HCT116 (cell line): ENCODE data around the gene GDAP1L1. TPM values are rescaled to one million over a fixed set of nuclear protein-coding genes. Genes with fewer than 3 reads are reported as not detected.

Source experiments
- ATAC-seq: fragments of 200-7000 bp; cut with Tn5 transposase; 2 replicates; pipeline ENCODE4 v1.9.1; 2020; ENCODE audit warnings: mild to moderate bottlenecking, moderate library complexity
- BruUV-seq: library from RNA; stranded (reverse); fragments of 400-500 nt; replicated peaks from 2 replicates; lab custom pipeline; 2021; lab: Mats Ljungman, UMichigan
- CTCF ChIA-PET: fragments of 300-600 bp; sonication (Branson Sonifier 250); formaldehyde crosslinking; loops from one replicate; lab custom pipeline; 2021; ENCODE audit warnings: antibody characterized with exemption; lab: Charles Lee
- POLR2A ChIA-PET: fragments of 300-600, 350-600 bp; sonication (Branson Sonifier 250); formaldehyde crosslinking; loops from one replicate; lab custom pipeline; 2021; ENCODE audit warnings: antibody characterized with exemption; lab: Charles Lee
- RAD21 ChIA-PET, 2 experiments: fragments of 300-600 bp; sonication (Branson Sonifier 250); formaldehyde crosslinking; loops; one replicate each; lab custom pipeline; 2023; ENCODE audit warnings: low total read pairs in 2 of 2; ENCODE audit not compliant: uncharacterized antibody in 2 of 2, unreplicated experiment in 2 of 2, low non-redundant PET in 1 of 2; lab: Charles Lee
- DNase-seq: peaks from one replicate; pipeline ENCODE4 v3.0.0-alpha.2; 2010; ENCODE audit warnings: low read depth, low spot score
- H2AFZ ChIP-seq: fragments of 200-600 bp; shearing (Covaris generic), sonication (generic); 2 replicates; pipeline ENCODE4 v1.6.1; 2017; ENCODE audit warnings: low read depth, mixed run types, mixed read lengths, antibody characterized with exemption, low read length; ENCODE audit not compliant: poor library complexity, severe bottlenecking
- H3K27ac ChIP-seq: 2 replicates; pipeline ENCODE4 v1.5.1; 2012; ENCODE audit warnings: low read depth, low read length
- H3K27me3 ChIP-seq: fragments of 200-600 bp; sonication (generic); 2 replicates; pipeline ENCODE4 v1.6.1; 2016; ENCODE audit warnings: mixed run types, low read length, mixed read lengths; ENCODE audit not compliant: insufficient read depth
- H3K36me3 ChIP-seq, 2 experiments: fragments of 200-500 bp in 1 of 2; fragments of 200-600 bp in 1 of 2; sonication (Bioruptor generic) in 1 of 2; sonication (generic) in 1 of 2; 2 replicates each; pipeline versions ENCODE4 v1.5.1 to v1.6.1; 2014 to 2016; ENCODE audit warnings: low read length in 2 of 2, inconsistent platforms in 1 of 2, mixed read lengths in 1 of 2, mixed run types in 1 of 2; ENCODE audit not compliant: insufficient read depth in 2 of 2, control insufficient read depth in 1 of 2
- H3K4me1 ChIP-seq, 2 experiments: fragments of 200-600 bp in 1 of 2; sonication (generic) in 1 of 2; 2 replicates each; pipeline versions ENCODE4 v1.5.1 to v1.6.1; 2012 to 2017; ENCODE audit warnings: low read length in 2 of 2, inconsistent platforms in 1 of 2, mild to moderate bottlenecking in 1 of 2, mixed read lengths in 1 of 2, mixed run types in 1 of 2, moderate library complexity in 1 of 2; ENCODE audit not compliant: insufficient read depth in 2 of 2, control insufficient read depth in 1 of 2
- H3K4me2 ChIP-seq: fragments of 200-600 bp; sonication (generic); 2 replicates; pipeline ENCODE4 v1.6.1; 2017; ENCODE audit warnings: mixed run types, low read length, mixed read lengths
- H3K4me3 ChIP-seq, 2 experiments: fragments of 200-600 bp in 1 of 2; sonication (generic) in 1 of 2; replicated peaks in 1 of 2; 2 replicates each; pipeline ENCODE4 v1.5.1; 2011 to 2016; ENCODE audit warnings: low read length in 2 of 2, control low read depth in 1 of 2, low read depth in 1 of 2, mild to moderate bottlenecking in 1 of 2, mixed read lengths in 1 of 2, mixed run types in 1 of 2
- H3K79me2 ChIP-seq: fragments of 200-600 bp; sonication (generic); 2 replicates; pipeline ENCODE4 v1.6.1; 2017; ENCODE audit warnings: mild to moderate bottlenecking, mixed run types, low read length, moderate library complexity, mixed read lengths; ENCODE audit not compliant: insufficient read depth
- H3K9ac ChIP-seq: fragments of 200-600 bp; sonication (generic); 2 replicates; pipeline ENCODE4 v1.6.1; 2016; ENCODE audit warnings: low read length, mixed read lengths
- H3K9me2 ChIP-seq: fragments of 200-600 bp; sonication (generic), shearing (Covaris generic); 2 replicates; pipeline ENCODE4 v1.6.1; 2017; ENCODE audit warnings: mixed run types, mild to moderate bottlenecking, moderate library complexity; ENCODE audit not compliant: insufficient read depth
- H3K9me3 ChIP-seq, 2 experiments: fragments of 200-500 bp in 1 of 2; fragments of 200-600 bp in 1 of 2; sonication (Bioruptor generic) in 1 of 2; sonication (generic) in 1 of 2; 2 replicates each; pipeline ENCODE4 v1.6.1; 2014 to 2017; ENCODE audit warnings: low read length in 2 of 2, mixed read lengths in 2 of 2, inconsistent platforms in 1 of 2, low read depth in 1 of 2, mild to moderate bottlenecking in 1 of 2, mixed run types in 1 of 2, moderate library complexity in 1 of 2; ENCODE audit not compliant: control insufficient read depth in 1 of 2, insufficient read depth in 1 of 2
- H4K20me1 ChIP-seq: fragments of 200-600 bp; sonication (generic), shearing (Covaris generic); 2 replicates; pipeline ENCODE4 v1.6.1; 2017; ENCODE audit warnings: mixed run types, mild to moderate bottlenecking, moderate library complexity; ENCODE audit not compliant: insufficient read depth
- ATF3 ChIP-seq: IDR thresholded peaks from 2 replicates; pipeline ENCODE4 v1.6.1; 2012
- CBX3 ChIP-seq: IDR thresholded peaks from 2 replicates; pipeline ENCODE4 v1.6.1; 2012; ENCODE audit warnings: low read depth
- CEBPB ChIP-seq: IDR thresholded peaks from 2 replicates; pipeline ENCODE4 v1.6.1; 2012; ENCODE audit warnings: low read depth
- EGR1 ChIP-seq: IDR thresholded peaks from 2 replicates; pipeline ENCODE4 v1.6.1; 2012; ENCODE audit warnings: low read depth
- ELF1 ChIP-seq: IDR thresholded peaks from 2 replicates; pipeline ENCODE4 v1.6.1; 2012; ENCODE audit warnings: low read depth, borderline replicate concordance
- EZH2 ChIP-seq: fragments of 200-600 bp; sonication (generic); IDR thresholded peaks from 2 replicates; pipeline ENCODE4 v1.6.1; 2017; ENCODE audit warnings: antibody characterized with exemption, mixed run types
- EZH2phosphoT487 ChIP-seq: fragments of 200-600 bp; IDR thresholded peaks from 2 replicates; pipeline ENCODE4 v1.6.1; 2018; ENCODE audit warnings: antibody characterized with exemption, borderline replicate concordance
- FOSL1 ChIP-seq: IDR thresholded peaks from 2 replicates; pipeline ENCODE4 v1.6.1; 2012; ENCODE audit warnings: low read depth
- JUND ChIP-seq: IDR thresholded peaks from 2 replicates; pipeline ENCODE4 v1.6.1; 2012
- MAX ChIP-seq: IDR thresholded peaks from 2 replicates; pipeline ENCODE4 v1.6.1; 2012
- POLR2AphosphoS5 ChIP-seq: IDR thresholded peaks from 2 replicates; pipeline ENCODE4 v1.6.1; 2011; ENCODE audit warnings: mild to moderate bottlenecking, low read depth, low read length, moderate library complexity
- RAD21 ChIP-seq: IDR thresholded peaks from 2 replicates; pipeline ENCODE4 v1.6.1; 2012; ENCODE audit warnings: low read depth, mild to moderate bottlenecking
- SIN3A ChIP-seq: IDR thresholded peaks from 2 replicates; pipeline ENCODE4 v1.6.1; 2012; ENCODE audit warnings: low read depth
- SP1 ChIP-seq: IDR thresholded peaks from 2 replicates; pipeline ENCODE4 v1.6.1; 2012; ENCODE audit warnings: low read depth
- SRF ChIP-seq: IDR thresholded peaks from 2 replicates; pipeline ENCODE4 v1.6.1; 2012; ENCODE audit warnings: low read depth
- TCF7L2 ChIP-seq: IDR thresholded peaks from 2 replicates; pipeline ENCODE4 v1.7.0; 2011; ENCODE audit warnings: borderline replicate concordance, inconsistent platforms; ENCODE audit not compliant: insufficient read depth, insufficient read length; ENCODE audit errors: extremely low read depth
- YY1 ChIP-seq: IDR thresholded peaks from 2 replicates; pipeline ENCODE4 v1.6.1; 2011; ENCODE audit warnings: low read length, low read depth, moderate library complexity, mild to moderate bottlenecking; ENCODE audit not compliant: insufficient replicate concordance; ENCODE audit errors: extremely low read depth
- ZNF274 ChIP-seq: fragments of 200-500 bp; sonication (Bioruptor generic); IDR thresholded peaks from 2 replicates; pipeline ENCODE4 v1.6.1; 2014; ENCODE audit warnings: mild to moderate bottlenecking, low read depth, low read length, inconsistent platforms
- intact Hi-C: fragments of 100-400 bp; cut with micrococcal nuclease; formaldehyde crosslinking; loops from 2 replicates; pipeline ENCODE4 v1.10.0; 2022
- total RNA-seq: library from RNA; stranded (reverse); gene quantifications from one replicate; pipeline ENCODE4 v1.2.1, GENCODE V29; 2021; ENCODE audit not compliant: unreplicated experiment
- TF ChIP-seq, protein P1 (sequence below): IDR thresholded peaks from 2 replicates; pipeline ENCODE4 v1.6.1; 2012; ENCODE audit warnings: low read depth
- TF ChIP-seq, protein P2 (sequence below), 3 experiments: fragments of 200-600 bp in 1 of 3; sonication (generic) in 1 of 3; IDR thresholded peaks in 2 of 3; conservative IDR thresholded peaks in 1 of 3; 2 replicates each; pipeline ENCODE4 v1.5.1; 2012 to 2017; ENCODE audit warnings: low read depth in 2 of 3, low read length in 2 of 3, antibody characterized with exemption in 1 of 3, borderline replicate concordance in 1 of 3, control low read depth in 1 of 3, mild to moderate bottlenecking in 1 of 3, mixed read lengths in 1 of 3, mixed run types in 1 of 3, moderate library complexity in 1 of 3; ENCODE audit not compliant: insufficient read depth in 1 of 3

GDAP1L1 gene
- total RNA-seq, 1 experiment from 2014 or later = not detected

GRCh38 chr20:44296011-44296410 is 48.9 kb downstream of the GDAP1L1 start:
- Histone ChIP-seq H3K4me2 (no peak overlapping the region), H3K9me3 (no peaks in the 10 kb centered on the region), H3K36me3 (no peaks in the 10 kb centered on the region), H3K27me3 (no peaks in the 10 kb centered on the region), H3K9ac (no peak overlapping the region), H3K4me3 (no peak overlapping the region), H3K27ac (no peak overlapping the region), H3K9me2 (no peaks in the 10 kb centered on the region), H4K20me1 (no peaks in the 10 kb centered on the region), H3K79me2 (no peaks in the 10 kb centered on the region), H3K4me1 (no peaks in the 10 kb centered on the region), H2AFZ (no peak overlapping the region)
- no TSS peak for BruUV-seq
- ChIA-PET RAD21 (no interaction called here), CTCF (no interaction called here), POLR2A (no interaction called here)
- intact Hi-C loops = no loop called here
- TF ChIP-seq RAD21 (no peak), ATF3 (no peak), ZNF274 (no peak), SIN3A (no peak), YY1 (no peak), FOSL1 (no peak), MAX (no peak), POLR2AphosphoS5 (no peak), TCF7L2 (no peak), CBX3 (no peak), EGR1 (no peak), JUND (no peak), EZH2 (no peak), SRF (no peak), SP1 (no peak), ELF1 (no peak), CEBPB (no peak), EZH2phosphoT487 (no peak)
- TF ChIP-seq, protein P1, sequence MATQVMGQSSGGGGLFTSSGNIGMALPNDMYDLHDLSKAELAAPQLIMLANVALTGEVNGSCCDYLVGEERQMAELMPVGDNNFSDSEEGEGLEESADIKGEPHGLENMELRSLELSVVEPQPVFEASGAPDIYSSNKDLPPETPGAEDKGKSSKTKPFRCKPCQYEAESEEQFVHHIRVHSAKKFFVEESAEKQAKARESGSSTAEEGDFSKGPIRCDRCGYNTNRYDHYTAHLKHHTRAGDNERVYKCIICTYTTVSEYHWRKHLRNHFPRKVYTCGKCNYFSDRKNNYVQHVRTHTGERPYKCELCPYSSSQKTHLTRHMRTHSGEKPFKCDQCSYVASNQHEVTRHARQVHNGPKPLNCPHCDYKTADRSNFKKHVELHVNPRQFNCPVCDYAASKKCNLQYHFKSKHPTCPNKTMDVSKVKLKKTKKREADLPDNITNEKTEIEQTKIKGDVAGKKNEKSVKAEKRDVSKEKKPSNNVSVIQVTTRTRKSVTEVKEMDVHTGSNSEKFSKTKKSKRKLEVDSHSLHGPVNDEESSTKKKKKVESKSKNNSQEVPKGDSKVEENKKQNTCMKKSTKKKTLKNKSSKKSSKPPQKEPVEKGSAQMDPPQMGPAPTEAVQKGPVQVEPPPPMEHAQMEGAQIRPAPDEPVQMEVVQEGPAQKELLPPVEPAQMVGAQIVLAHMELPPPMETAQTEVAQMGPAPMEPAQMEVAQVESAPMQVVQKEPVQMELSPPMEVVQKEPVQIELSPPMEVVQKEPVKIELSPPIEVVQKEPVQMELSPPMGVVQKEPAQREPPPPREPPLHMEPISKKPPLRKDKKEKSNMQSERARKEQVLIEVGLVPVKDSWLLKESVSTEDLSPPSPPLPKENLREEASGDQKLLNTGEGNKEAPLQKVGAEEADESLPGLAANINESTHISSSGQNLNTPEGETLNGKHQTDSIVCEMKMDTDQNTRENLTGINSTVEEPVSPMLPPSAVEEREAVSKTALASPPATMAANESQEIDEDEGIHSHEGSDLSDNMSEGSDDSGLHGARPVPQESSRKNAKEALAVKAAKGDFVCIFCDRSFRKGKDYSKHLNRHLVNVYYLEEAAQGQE = no peak
- TF ChIP-seq, protein P2, sequence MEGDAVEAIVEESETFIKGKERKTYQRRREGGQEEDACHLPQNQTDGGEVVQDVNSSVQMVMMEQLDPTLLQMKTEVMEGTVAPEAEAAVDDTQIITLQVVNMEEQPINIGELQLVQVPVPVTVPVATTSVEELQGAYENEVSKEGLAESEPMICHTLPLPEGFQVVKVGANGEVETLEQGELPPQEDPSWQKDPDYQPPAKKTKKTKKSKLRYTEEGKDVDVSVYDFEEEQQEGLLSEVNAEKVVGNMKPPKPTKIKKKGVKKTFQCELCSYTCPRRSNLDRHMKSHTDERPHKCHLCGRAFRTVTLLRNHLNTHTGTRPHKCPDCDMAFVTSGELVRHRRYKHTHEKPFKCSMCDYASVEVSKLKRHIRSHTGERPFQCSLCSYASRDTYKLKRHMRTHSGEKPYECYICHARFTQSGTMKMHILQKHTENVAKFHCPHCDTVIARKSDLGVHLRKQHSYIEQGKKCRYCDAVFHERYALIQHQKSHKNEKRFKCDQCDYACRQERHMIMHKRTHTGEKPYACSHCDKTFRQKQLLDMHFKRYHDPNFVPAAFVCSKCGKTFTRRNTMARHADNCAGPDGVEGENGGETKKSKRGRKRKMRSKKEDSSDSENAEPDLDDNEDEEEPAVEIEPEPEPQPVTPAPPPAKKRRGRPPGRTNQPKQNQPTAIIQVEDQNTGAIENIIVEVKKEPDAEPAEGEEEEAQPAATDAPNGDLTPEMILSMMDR (IDR thresholded peaks at IDR 0.05 in 2 of 3, conservative IDR thresholded peaks at IDR 0.05 in 1 of 3; ENCODE audit: borderline replicate concordance in 1 of 3, insufficient read depth in 1 of 3, low read depth in 2 of 3, low read length in 2 of 3) = no peak
- no peak for ATAC-seq
- no peak for DNase-seq
